ENCODE data around the gene MEGF11. TPM values are rescaled to one million over a fixed set of nuclear protein-coding genes. Genes with fewer than 3 reads are reported as not detected.
"Not testable (repeated sequence)": the region's sequence is repeated elsewhere in the genome, so short reads cannot be mapped to it uniquely, and the experiment has no call there.

MEGF11 gene
- total RNA-seq, 1 donor from 2014 or later: 0.06 TPM

GRCh38 chr15:66275352-66275751 lies 21.8 kb upstream of the MEGF11 start:
- Mint-ChIP-seq H3K4me3 (no peak overlapping the region), H3K9me3 (no peaks in the 10 kb centered on the region), H3K36me3 (no peaks in the 10 kb centered on the region), H3K27me3 (ENCODE audit: insufficient read depth, low read depth) (peaks cover 5% of the 10 kb centered on the region), H3K4me1 (peaks cover 9% of the 10 kb centered on the region), H3K27ac (no peak overlapping the region)
- no peaks in the 10 kb centered on the region for H3K9me3 ChIP-seq (ENCODE audit: low read depth)
- H3K9ac ChIP-seq: no peak overlapping the region
- no peak for DNase-seq (ENCODE audit: low spot score)
- H2AFZ ChIP-seq (replicated peaks): no peak overlapping the region
- no peak for TF ChIP-seq EZH2 (IDR thresholded peaks at IDR 0.05)
- no peak for TF ChIP-seq CTCF (IDR thresholded peaks at IDR 0.05)
- no peak for TF ChIP-seq EZH2phosphoT487 (IDR thresholded peaks at IDR 0.05)
- H4K20me1 ChIP-seq (ENCODE audit: low read depth): no peaks in the 10 kb centered on the region
- no peaks in the 10 kb centered on the region for H3F3A ChIP-seq (ENCODE audit: low read depth)
- no peak overlapping the region for H3K27ac ChIP-seq
- no peak overlapping the region for H3K4me2 ChIP-seq
- H3K27me3 ChIP-seq: peaks cover 15% of the 10 kb centered on the region
- peaks cover 8% of the 10 kb centered on the region for H3K4me1 ChIP-seq
- no peaks in the 10 kb centered on the region for H3K79me2 ChIP-seq (ENCODE audit: low read depth)
- H3K36me3 ChIP-seq: no peaks in the 10 kb centered on the region
- H3K4me3 ChIP-seq: no peak overlapping the region

- no peaks in the 10 kb centered on the region for H3F3A ChIP-seq (ENCODE audit: low read depth)
- no peaks in the 10 kb centered on the region for H3K27me3 ChIP-seq
- no peaks in the 10 kb centered on the region for H3K79me2 ChIP-seq (ENCODE audit: low read depth)
- H3K36me3 Mint-ChIP-seq: no peaks in the 10 kb centered on the region
- DNase-seq (ENCODE audit: low spot score): no peak
- H3K9ac ChIP-seq: no peak overlapping the region
- no peak for TF ChIP-seq EZH2 (IDR thresholded peaks at IDR 0.05)
- TF ChIP-seq EZH2phosphoT487 (IDR thresholded peaks at IDR 0.05): no peak
- no peak for TF ChIP-seq CTCF (IDR thresholded peaks at IDR 0.05)
- no peak overlapping the region for H2AFZ ChIP-seq (replicated peaks)
- no peaks in the 10 kb centered on the region for H3K9me3 Mint-ChIP-seq
- no peaks in the 10 kb centered on the region for H3K9me3 ChIP-seq (ENCODE audit: low read depth)
- no peak overlapping the region for H3K27ac Mint-ChIP-seq
- no peaks in the 10 kb centered on the region for H3K36me3 ChIP-seq
- H3K4me3 ChIP-seq: no peak overlapping the region
- peaks cover 19% of the 10 kb centered on the region for H3K4me1 Mint-ChIP-seq
- H3K4me3 Mint-ChIP-seq: no peak overlapping the region
- H3K4me2 ChIP-seq: no peak overlapping the region
- no peaks in the 10 kb centered on the region for H4K20me1 ChIP-seq (ENCODE audit: low read depth)
- peaks cover 3% of the 10 kb centered on the region for H3K4me1 ChIP-seq
- no peak overlapping the region for H3K27ac ChIP-seq
- peaks cover 20% of the 10 kb centered on the region for H3K27me3 Mint-ChIP-seq (ENCODE audit: insufficient read depth, low read depth)
These were observed 17.4 kb upstream of the MEGF11 start for GRCh38 chr15:66270932-66271331.

- H3K79me2 ChIP-seq (ENCODE audit: low read depth): no peaks in the 10 kb centered on the region
- peak overlapping the region; percentile 52 for H2AFZ ChIP-seq (replicated peaks)
- no peaks in the 10 kb centered on the region for H3K9me3 ChIP-seq (ENCODE audit: low read depth)
- no peaks in the 10 kb centered on the region for H3K27me3 ChIP-seq
- no peaks in the 10 kb centered on the region for H3K36me3 ChIP-seq
- no peak overlapping the region for H3K9ac ChIP-seq
- no peak overlapping the region for H3K27ac Mint-ChIP-seq
- no peak overlapping the region for H3K4me2 ChIP-seq
- H3K4me1 ChIP-seq: peaks cover 3% of the 10 kb centered on the region
- H4K20me1 ChIP-seq (ENCODE audit: low read depth): no peaks in the 10 kb centered on the region
- H3K9me3 Mint-ChIP-seq: no peaks in the 10 kb centered on the region
- no peak for TF ChIP-seq EZH2 (IDR thresholded peaks at IDR 0.05)
- H3F3A ChIP-seq (ENCODE audit: low read depth): no peaks in the 10 kb centered on the region
- no peak overlapping the region for H3K27ac ChIP-seq
- DNase-seq (ENCODE audit: low spot score): peak; percentile 38
- no peak overlapping the region for H3K4me3 ChIP-seq
- H3K27me3 Mint-ChIP-seq (ENCODE audit: insufficient read depth, low read depth): peaks cover 20% of the 10 kb centered on the region
- H3K4me3 Mint-ChIP-seq: no peak overlapping the region
- peaks cover 19% of the 10 kb centered on the region for H3K4me1 Mint-ChIP-seq
- no peaks in the 10 kb centered on the region for H3K36me3 Mint-ChIP-seq
These were observed 16.0 kb upstream of the MEGF11 start for GRCh38 chr15:66269326-66270090.

- peaks cover 18% of the 10 kb centered on the region for H3K4me1 Mint-ChIP-seq
- no peak for DNase-seq (ENCODE audit: low spot score)
- Histone ChIP-seq H3K9me3 (ENCODE audit: low read depth) (no peaks in the 10 kb centered on the region), H3K27me3 (no peaks in the 10 kb centered on the region), H3K36me3 (no peaks in the 10 kb centered on the region), H3K4me3 (no peak overlapping the region), H3K4me1 (peaks cover 3% of the 10 kb centered on the region), H3K27ac (no peak overlapping the region), H3F3A (ENCODE audit: low read depth) (no peaks in the 10 kb centered on the region), H4K20me1 (ENCODE audit: low read depth) (no peaks in the 10 kb centered on the region), H3K4me2 (no peak overlapping the region), H3K79me2 (ENCODE audit: low read depth) (no peaks in the 10 kb centered on the region), H3K9ac (no peak overlapping the region), H2AFZ (replicated peaks) (no peak overlapping the region)
- TF ChIP-seq CTCF (IDR thresholded peaks at IDR 0.05): no peak
- no peak for TF ChIP-seq EZH2phosphoT487 (IDR thresholded peaks at IDR 0.05)
- TF ChIP-seq EZH2 (IDR thresholded peaks at IDR 0.05): no peak
- no peak overlapping the region for H3K4me3 Mint-ChIP-seq
- H3K27ac Mint-ChIP-seq: no peak overlapping the region
- peaks cover 8% of the 10 kb centered on the region for H3K9me3 Mint-ChIP-seq
- peaks cover 3% of the 10 kb centered on the region for H3K36me3 Mint-ChIP-seq
- peaks cover 21% of the 10 kb centered on the region for H3K27me3 Mint-ChIP-seq (ENCODE audit: insufficient read depth, low read depth)
These were observed 11.4 kb upstream of the MEGF11 start for GRCh38 chr15:66264859-66265513.

GRCh38 chr15:66262837-66263236 lies 9.3 kb upstream of the MEGF11 start:
- not testable (repeated sequence) for H3K9me3 ChIP-seq (ENCODE audit: low read depth); H3K79me2 ChIP-seq (ENCODE audit: low read depth); DNase-seq (ENCODE audit: low spot score); H3K36me3 ChIP-seq; H3K4me3 ChIP-seq; H3K4me1 ChIP-seq; H3K9ac ChIP-seq; H3F3A ChIP-seq (ENCODE audit: low read depth); H2AFZ ChIP-seq (replicated peaks); H3K9me3 Mint-ChIP-seq; H3K4me2 ChIP-seq; H4K20me1 ChIP-seq (ENCODE audit: low read depth); H3K36me3 Mint-ChIP-seq; H3K27ac Mint-ChIP-seq; H3K4me1 Mint-ChIP-seq; H3K4me3 Mint-ChIP-seq; H3K27ac ChIP-seq; H3K27me3 ChIP-seq
- peaks cover 11% of the 10 kb centered on the region for H3K27me3 Mint-ChIP-seq (ENCODE audit: insufficient read depth, low read depth)

All from neural progenitor cell (in vitro differentiated cells).